ENCODE results near the gene MISP. TPM values are rescaled to one million over a fixed set of nuclear protein-coding genes. Genes with fewer than 3 reads are reported as not detected.

Gene MISP
- total and polyA plus RNA-seq, 2 donors (not counting 1 experiment from before 2014, with no cell fraction given), result not detected

DNA sequence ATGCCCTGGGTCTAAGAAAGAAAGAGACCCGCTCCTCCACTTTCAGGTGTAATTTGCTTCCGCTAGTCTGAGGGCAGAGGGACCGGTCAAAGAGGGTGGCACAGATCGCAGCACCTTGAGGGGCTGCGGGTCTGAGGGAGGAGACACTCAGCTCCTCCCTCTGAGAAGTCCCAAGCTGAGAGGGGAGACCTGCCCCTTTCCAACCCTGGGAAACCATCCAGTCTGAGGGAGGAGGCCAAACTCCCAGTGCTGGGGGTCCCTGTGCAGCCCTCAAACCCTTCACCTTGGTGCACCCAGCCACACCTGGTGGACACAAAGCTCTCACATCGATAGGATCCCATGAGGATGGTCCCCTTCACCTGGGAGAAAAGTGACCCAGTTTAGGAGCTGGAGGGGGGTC is 13.0 kb downstream of the MISP start:
- POLR2A ChIA-PET, result no interaction called here

GRCh38 chr19:764301-764700 is 13.4 kb downstream of the MISP start:
- Mint-ChIP-seq H3K9me3 (ENCODE audit: insufficient read depth) (peaks cover 4% of the 10 kb centered on the region), H3K27me3 (peaks cover 4% of the 10 kb centered on the region), H3K27ac (no peak overlapping the region), H3K4me3 (no peak overlapping the region), H3K4me1 (no peaks in the 10 kb centered on the region)
- no peaks in the 10 kb centered on the region for H3K4me1 ChIP-seq (ENCODE audit: control insufficient read depth in 2 of 2, insufficient read depth in 2 of 2, low read length in 2 of 2)
- H3K4me3 ChIP-seq (ENCODE audit: control extremely low read depth in 1 of 5, extremely low read depth in 1 of 5, insufficient read depth in 1 of 5, low read depth in 2 of 5, low read length in 4 of 5), result no peak overlapping the region
- no peaks in the 10 kb centered on the region for H3K36me3 ChIP-seq (replicated peaks in 1 of 2; ENCODE audit: control extremely low read depth in 1 of 2, control insufficient read depth in 1 of 2, extremely low read depth in 1 of 2, insufficient read depth in 2 of 2, low read length in 1 of 2)
- no peak overlapping the region for H3K4me2 ChIP-seq (replicated peaks; ENCODE audit: low read depth, low read length, poor library complexity, severe bottlenecking)
- CTCF ChIA-PET, result no interaction called here
- POLR2A ChIA-PET, result no interaction called here
- no peak overlapping the region for H3K9ac ChIP-seq (ENCODE audit: low read length)
- intact Hi-C loops (cut with micrococcal nuclease), result no loop called here
- ATAC-seq (ENCODE audit: low read depth) (no peak), DNase-seq (peak; percentile 4)
- H3K27ac ChIP-seq (ENCODE audit: low read length in 2 of 2), result no peak overlapping the region
- peaks cover 0 to 19% (median 0%) of the 10 kb centered on the region in 4 experiments for H3K27me3 ChIP-seq (replicated peaks in 1 of 4; ENCODE audit: control extremely low read depth in 1 of 4, control insufficient read depth in 3 of 4, insufficient read depth in 4 of 4, low read length in 3 of 4)
- no peak overlapping the region for H2AFZ ChIP-seq (ENCODE audit: insufficient read depth, low read depth, low read length, poor library complexity, severe bottlenecking)
- TF ChIP-seq CTCF (IDR thresholded peaks at IDR 0.05) (no peak), EZH2 (IDR thresholded peaks at IDR 0.05; ENCODE audit: borderline replicate concordance, insufficient read depth, low read depth, low read length, poor library complexity, severe bottlenecking) (no peak)
- WGBS (ENCODE audit: insufficient coverage), result 79% methylated on average over 11 of the region's 12 CpGs
- no peaks in the 10 kb centered on the region for H3K79me2 ChIP-seq (ENCODE audit: control insufficient read depth, insufficient read depth, low read length)
- H4K20me1 ChIP-seq (ENCODE audit: control insufficient read depth, insufficient read depth, low read length, poor library complexity, severe bottlenecking), result no peaks in the 10 kb centered on the region
- peaks cover 0 to 23% (median 0%) of the 10 kb centered on the region in 3 donors for H3K9me3 ChIP-seq (ENCODE audit: control extremely low read depth in 1 of 3, control insufficient read depth in 2 of 3, insufficient read depth in 1 of 3, low read length in 2 of 3)

More for the DNA sequence above, 13.0 kb downstream of the MISP start:
- Histone ChIP-seq H3K4me2 (replicated peaks; ENCODE audit: low read depth, low read length, poor library complexity, severe bottlenecking) (no peak overlapping the region), H2AFZ (ENCODE audit: insufficient read depth, low read depth, low read length, poor library complexity, severe bottlenecking) (no peak overlapping the region), H3K9ac (ENCODE audit: low read length) (no peak overlapping the region), H4K20me1 (ENCODE audit: control insufficient read depth, insufficient read depth, low read length, poor library complexity, severe bottlenecking) (no peaks in the 10 kb centered on the region), H3K79me2 (ENCODE audit: control insufficient read depth, insufficient read depth, low read length) (no peaks in the 10 kb centered on the region), H3K36me3 (replicated peaks in 1 of 2; ENCODE audit: control extremely low read depth in 1 of 2, control insufficient read depth in 1 of 2, extremely low read depth in 1 of 2, insufficient read depth in 2 of 2, low read length in 1 of 2) (no peaks in the 10 kb centered on the region), H3K9me3 (ENCODE audit: control extremely low read depth in 1 of 3, control insufficient read depth in 2 of 3, insufficient read depth in 1 of 3, low read length in 2 of 3) (peaks cover 0 to 28% (median 0%) of the 10 kb centered on the region in 3 donors), H3K4me1 (ENCODE audit: control insufficient read depth in 2 of 2, insufficient read depth in 2 of 2, low read length in 2 of 2) (no peaks in the 10 kb centered on the region), H3K27ac (ENCODE audit: low read length in 2 of 2) (no peak overlapping the region), H3K4me3 (ENCODE audit: control extremely low read depth in 1 of 5, extremely low read depth in 1 of 5, insufficient read depth in 1 of 5, low read depth in 2 of 5, low read length in 4 of 5) (no peak overlapping the region), H3K27me3 (replicated peaks in 1 of 4; ENCODE audit: control extremely low read depth in 1 of 4, control insufficient read depth in 3 of 4, insufficient read depth in 4 of 4, low read length in 3 of 4) (peaks cover 0 to 19% (median 0%) of the 10 kb centered on the region in 4 experiments)
- CTCF ChIA-PET, result no interaction called here
- Mint-ChIP-seq H3K27me3 (peaks cover 4% of the 10 kb centered on the region), H3K4me1 (no peaks in the 10 kb centered on the region), H3K4me3 (no peak overlapping the region), H3K9me3 (ENCODE audit: insufficient read depth) (peaks cover 4% of the 10 kb centered on the region), H3K27ac (no peak overlapping the region)
- ATAC-seq (ENCODE audit: low read depth) (no peak), DNase-seq (peak; percentile 6)
- intact Hi-C loops (cut with micrococcal nuclease), result no loop called here
- TF ChIP-seq EZH2 (IDR thresholded peaks at IDR 0.05; ENCODE audit: borderline replicate concordance, insufficient read depth, low read depth, low read length, poor library complexity, severe bottlenecking), result no peak
- TF ChIP-seq CTCF (IDR thresholded peaks at IDR 0.05), result no peak
- WGBS (ENCODE audit: insufficient coverage), result 95% methylated on average over 5 of the region's 6 CpGs
